Gastrocnemius medialis (tissue), 4 donors: ENCODE results near the gene CCDC138. TPM values are rescaled to one million over a fixed set of nuclear protein-coding genes. Genes with fewer than 3 reads are reported as not detected.

ENCODE experiments used
- ATAC-seq, 2 donors: fragments of 150-250 bp; one replicate each; pipeline ENCODE4 v1.9.1; 2016
- DNase-seq, 2 donors: peaks; one replicate each; pipeline ENCODE4 v3.0.0-alpha.2; 2019
- H3K27ac ChIP-seq, 4 donors: fragments of 200-600 bp; sonication (generic); 1 replicate in 1 of 4; 2 replicates in 3 of 4; pipeline ENCODE4 v1.5.1; 2016 to 2018; ENCODE audit warnings: mild to moderate bottlenecking in 2 of 4, moderate library complexity in 1 of 4
- H3K27me3 ChIP-seq, 3 donors: fragments of 200-600 bp; sonication (generic) in 2 of 3; 1 replicate in 1 of 3; 2 replicates in 2 of 3; pipeline versions ENCODE4 v1.5.1 to v1.6.0; 2016 to 2019; ENCODE audit warnings: mild to moderate bottlenecking in 1 of 3, moderate library complexity in 1 of 3
- H3K36me3 ChIP-seq, 2 donors: fragments of 200-600 bp; sonication (generic) in 1 of 2; one replicate each; pipeline ENCODE4 v1.5.1; 2017 to 2018
- H3K4me1 ChIP-seq, 2 donors: fragments of 200-600 bp; sonication (generic) in 1 of 2; one replicate each; pipeline ENCODE4 v1.5.1; 2016 to 2017; ENCODE audit warnings: mild to moderate bottlenecking in 2 of 2
- H3K4me3 ChIP-seq, 4 donors: fragments of 200-600 bp; sonication (generic) in 3 of 4; 1 replicate in 1 of 4; 2 replicates in 3 of 4; pipeline ENCODE4 v1.5.1; 2016 to 2019; ENCODE audit warnings: mild to moderate bottlenecking in 2 of 4
- H3K9me3 ChIP-seq, 3 donors: fragments of 200-600 bp; sonication (generic) in 2 of 3; 1 replicate in 1 of 3; 2 replicates in 2 of 3; pipeline ENCODE4 v1.5.1; 2016 to 2019
- POLR2A ChIP-seq, 2 donors: fragments of 450-650 bp; IDR thresholded peaks; one replicate each; pipeline ENCODE4 v1.6.1; 2017; ENCODE audit warnings: antibody characterized with exemption in 2 of 2, mild to moderate bottlenecking in 2 of 2, moderate library complexity in 2 of 2
- in situ Hi-C, 4 donors: fragments of 200-750 bp; cut with MboI; loops; one replicate each; pipeline versions ENCODE4 v1.15.0 to v1.8.0; 2017; ENCODE audit warnings: low sequenced_read_pairs in 4 of 4
- intact Hi-C: fragments of 100-400 bp; cut with DNase I; formaldehyde crosslinking; loops from one replicate; pipeline ENCODE4 v1.15.1; 2023; ENCODE audit warnings: low total_unique reads
- total RNA-seq, 4 donors: library from RNA; depleted of rRNA; stranded (reverse); fragments of >200 nt; gene quantifications; one replicate each; pipeline versions ENCODE4 v1.1.0 to v1.2.3, GENCODE V29; 2016
- TF ChIP-seq, protein P1 (sequence below), 5 experiments: fragments of 450-650 bp in 3 of 5; fragments of 200-600 bp in 2 of 5; sonication (generic) in 2 of 5; IDR thresholded peaks in 4 of 5; conservative IDR thresholded peaks in 1 of 5; 1 replicate in 4 of 5; 2 replicates in 1 of 5; pipeline ENCODE4 v1.5.1; 2016 to 2019; ENCODE audit warnings: antibody characterized with exemption in 5 of 5, mild to moderate bottlenecking in 3 of 5, moderate library complexity in 3 of 5

The CCDC138 gene
- total RNA-seq, 4 donors from 2014 or later, result 0.52 to 2.8 (median 1.2) TPM

DNA sequence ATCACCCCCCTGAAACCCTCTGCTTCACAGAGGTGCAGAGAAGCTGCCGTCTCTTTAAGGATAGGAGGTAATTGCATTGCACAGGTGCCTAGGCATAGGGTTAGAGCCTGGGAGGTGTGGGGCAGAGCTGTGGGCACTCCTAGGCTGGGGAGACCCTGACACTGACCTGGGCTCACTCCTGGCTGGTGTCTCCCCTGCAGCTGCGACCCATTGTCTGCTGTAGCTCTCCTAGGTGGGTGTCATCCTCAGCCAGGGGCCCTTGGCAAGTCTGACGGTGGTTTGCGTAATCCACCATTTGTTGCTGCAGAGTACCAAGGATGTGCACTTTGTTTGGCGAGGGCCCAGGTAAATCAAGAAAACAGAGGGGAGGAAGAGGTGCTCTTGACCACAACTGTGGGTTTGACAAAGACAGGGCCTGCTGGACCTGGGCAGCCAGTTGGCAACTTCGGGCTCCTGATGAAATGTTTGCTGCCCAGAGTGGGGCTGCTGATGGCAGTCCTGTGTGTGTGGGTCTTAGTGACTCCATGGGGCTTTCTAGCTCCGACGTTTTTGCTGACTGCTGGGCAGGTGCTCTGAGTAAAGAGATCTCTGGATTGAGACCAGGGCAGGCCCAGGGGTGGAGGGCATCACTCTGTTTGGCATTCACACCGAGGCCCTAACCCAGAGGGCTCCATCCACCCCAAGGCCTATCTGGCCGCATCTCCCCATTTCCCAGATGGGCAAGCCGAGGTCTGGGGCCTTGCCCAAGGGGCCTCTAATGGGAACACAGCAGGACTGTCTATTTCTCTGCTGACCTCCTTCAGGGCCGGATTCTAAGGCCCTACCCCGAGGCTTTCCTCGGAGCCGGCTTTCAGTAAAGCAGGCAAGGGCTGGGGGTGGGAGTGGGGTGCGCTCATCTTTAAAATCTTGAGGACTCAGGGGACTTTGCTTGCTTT, 134.8 kb downstream of the CCDC138 start:
- in situ Hi-C loops, result no loop called here
- H3K9me3 ChIP-seq, result no peaks in the 10 kb centered on the region
- no peaks in the 10 kb centered on the region for H3K4me1 ChIP-seq
- H3K36me3 ChIP-seq, result no peaks in the 10 kb centered on the region
- ATAC-seq (no peak), DNase-seq (no peak)
- H3K4me3 ChIP-seq, result no peak overlapping the region
- H3K27ac ChIP-seq, result no peak overlapping the region
- H3K27me3 ChIP-seq, result no peaks in the 10 kb centered on the region
- intact Hi-C loops, result no loop called here
- TF ChIP-seq POLR2A (IDR thresholded peaks at IDR 0.05), result no peak
- TF ChIP-seq, protein P1, sequence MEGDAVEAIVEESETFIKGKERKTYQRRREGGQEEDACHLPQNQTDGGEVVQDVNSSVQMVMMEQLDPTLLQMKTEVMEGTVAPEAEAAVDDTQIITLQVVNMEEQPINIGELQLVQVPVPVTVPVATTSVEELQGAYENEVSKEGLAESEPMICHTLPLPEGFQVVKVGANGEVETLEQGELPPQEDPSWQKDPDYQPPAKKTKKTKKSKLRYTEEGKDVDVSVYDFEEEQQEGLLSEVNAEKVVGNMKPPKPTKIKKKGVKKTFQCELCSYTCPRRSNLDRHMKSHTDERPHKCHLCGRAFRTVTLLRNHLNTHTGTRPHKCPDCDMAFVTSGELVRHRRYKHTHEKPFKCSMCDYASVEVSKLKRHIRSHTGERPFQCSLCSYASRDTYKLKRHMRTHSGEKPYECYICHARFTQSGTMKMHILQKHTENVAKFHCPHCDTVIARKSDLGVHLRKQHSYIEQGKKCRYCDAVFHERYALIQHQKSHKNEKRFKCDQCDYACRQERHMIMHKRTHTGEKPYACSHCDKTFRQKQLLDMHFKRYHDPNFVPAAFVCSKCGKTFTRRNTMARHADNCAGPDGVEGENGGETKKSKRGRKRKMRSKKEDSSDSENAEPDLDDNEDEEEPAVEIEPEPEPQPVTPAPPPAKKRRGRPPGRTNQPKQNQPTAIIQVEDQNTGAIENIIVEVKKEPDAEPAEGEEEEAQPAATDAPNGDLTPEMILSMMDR (IDR thresholded peaks at IDR 0.05 in 4 of 5, conservative IDR thresholded peaks at IDR 0.05 in 1 of 5), result no peak

DNA sequence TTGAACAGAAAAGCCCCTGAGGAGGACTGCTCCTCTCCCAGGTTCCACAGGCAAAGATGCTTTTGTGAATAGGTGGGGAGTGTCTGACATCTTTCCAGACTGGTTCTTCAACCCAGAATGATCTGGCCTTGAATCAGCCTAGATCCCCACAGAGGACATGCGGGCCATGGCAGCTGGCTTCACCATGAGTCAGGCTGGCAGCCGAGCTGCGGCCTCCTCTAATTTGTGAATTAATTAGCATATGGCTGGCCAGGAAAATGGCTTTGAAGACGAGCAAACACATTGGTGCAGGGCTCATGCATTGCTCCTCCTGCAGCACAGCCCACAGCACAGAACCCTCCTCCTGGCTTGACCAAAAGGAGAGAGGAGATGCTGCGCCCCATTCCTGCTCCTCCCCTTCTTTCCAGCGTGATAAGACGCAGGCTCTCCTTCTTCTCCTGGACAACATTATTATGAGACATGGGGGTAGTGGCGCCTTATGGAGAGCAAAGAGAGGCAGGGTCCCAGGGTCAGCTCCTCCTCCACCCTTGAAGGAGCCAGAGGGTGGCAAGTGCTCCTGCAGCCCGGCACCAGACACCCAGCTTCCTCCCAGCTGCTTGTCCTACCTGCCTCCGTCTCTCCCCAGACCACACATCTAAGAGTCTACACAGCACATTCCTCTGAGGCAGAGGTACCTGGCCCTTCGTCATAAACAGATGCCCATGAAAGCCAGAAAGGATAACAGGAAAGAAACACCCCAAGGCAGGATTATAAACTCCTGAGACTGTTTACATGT, 135.8 kb downstream of the CCDC138 start:
- H3K27ac ChIP-seq, result no peak overlapping the region
- intact Hi-C loops (no loop called here), in situ Hi-C loops (no loop called here)
- ATAC-seq (no peak), DNase-seq (no peak)
- no peak for TF ChIP-seq POLR2A (IDR thresholded peaks at IDR 0.05)
- TF ChIP-seq, protein P1 (IDR thresholded peaks at IDR 0.05 in 4 of 5, conservative IDR thresholded peaks at IDR 0.05 in 1 of 5), result no peak
- H3K36me3 ChIP-seq, result no peaks in the 10 kb centered on the region
- no peaks in the 10 kb centered on the region for H3K4me1 ChIP-seq
- H3K27me3 ChIP-seq, result no peaks in the 10 kb centered on the region
- H3K9me3 ChIP-seq, result no peaks in the 10 kb centered on the region
- H3K4me3 ChIP-seq, result no peak overlapping the region

DNA sequence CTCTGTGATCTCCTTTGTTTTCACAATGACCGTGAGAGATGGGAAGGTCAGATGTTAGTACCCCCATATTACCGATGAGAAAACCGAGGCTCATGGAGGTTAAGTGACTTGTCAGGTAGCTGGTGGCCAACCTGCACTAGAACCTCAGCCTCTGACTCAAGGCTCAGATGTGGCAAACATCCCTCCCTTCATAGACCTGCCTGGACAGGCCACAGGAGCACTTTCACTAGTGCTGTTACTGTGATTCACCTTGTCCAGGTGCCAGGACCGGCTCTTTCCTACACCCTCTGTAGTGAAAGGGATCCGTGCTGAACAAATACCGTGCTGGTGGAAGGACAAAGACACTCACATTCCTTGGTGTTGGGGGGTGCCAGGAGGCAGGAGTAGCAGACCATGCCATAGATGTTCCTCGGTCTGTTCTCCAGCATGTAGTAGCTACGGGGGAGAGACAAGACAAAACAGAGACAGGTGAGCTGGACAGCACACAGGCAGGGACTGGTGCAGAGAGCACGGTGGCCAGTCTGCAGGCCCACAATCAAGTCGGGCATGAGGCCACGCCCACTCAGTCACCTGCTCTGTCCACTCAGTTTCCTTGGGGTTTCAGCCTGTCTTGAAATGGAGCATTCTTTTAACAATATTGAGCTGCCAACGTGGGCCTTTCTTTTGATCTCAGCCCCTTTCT, 136.6 kb downstream of the CCDC138 start:
- H3K4me1 ChIP-seq, result no peaks in the 10 kb centered on the region
- H3K27me3 ChIP-seq, result no peaks in the 10 kb centered on the region
- H3K9me3 ChIP-seq, result no peaks in the 10 kb centered on the region
- H3K27ac ChIP-seq, result no peak overlapping the region
- in situ Hi-C loops, result no loop called here
- no peak overlapping the region for H3K4me3 ChIP-seq
- intact Hi-C loops, result no loop called here
- no peaks in the 10 kb centered on the region for H3K36me3 ChIP-seq
- ATAC-seq (no peak), DNase-seq (no peak)
- TF ChIP-seq, protein P1 (IDR thresholded peaks at IDR 0.05 in 4 of 5, conservative IDR thresholded peaks at IDR 0.05 in 1 of 5), result no peak
- no peak for TF ChIP-seq POLR2A (IDR thresholded peaks at IDR 0.05)

DNA sequence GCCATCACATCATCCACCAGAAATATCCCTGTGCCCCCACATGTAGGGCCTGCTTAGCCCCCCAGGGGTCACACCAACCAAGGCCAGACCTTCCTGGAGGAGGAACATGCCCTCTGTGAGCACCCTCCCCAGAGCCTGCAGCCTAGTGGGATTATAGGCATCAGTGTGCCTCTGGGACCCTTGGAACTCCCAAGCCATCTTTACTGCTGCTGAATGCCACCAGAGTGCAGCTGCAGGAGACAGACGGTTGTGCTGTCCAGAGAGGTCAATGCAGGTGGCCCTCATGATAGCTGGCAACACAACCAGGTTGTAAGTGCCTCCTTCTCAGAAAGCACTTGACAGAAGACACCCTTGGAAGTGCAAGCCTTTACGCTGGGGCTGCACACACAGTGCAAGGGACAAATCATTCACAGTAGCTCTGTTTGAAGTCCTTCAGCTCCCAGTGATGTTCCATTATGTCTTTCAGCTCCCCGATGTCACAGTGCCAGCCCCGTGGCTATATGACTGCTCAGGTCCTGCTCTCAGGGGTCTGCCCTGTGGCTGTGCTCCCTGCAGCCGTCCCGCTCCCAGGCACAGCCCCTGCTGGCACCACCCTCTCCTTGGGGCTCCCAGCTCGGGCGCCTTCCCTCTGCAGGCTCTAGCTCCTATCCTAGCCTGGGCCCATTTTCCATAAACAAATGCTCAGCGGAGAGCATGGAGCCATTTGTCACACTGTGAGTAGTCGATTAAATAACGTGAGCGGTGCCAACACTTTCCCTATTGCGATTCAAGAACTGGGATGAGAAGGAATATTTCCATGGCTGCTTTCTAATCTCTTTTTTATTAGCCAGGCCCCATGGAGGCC, 137.4 kb downstream of the CCDC138 start:
- ATAC-seq, result no peak
- no peaks in the 10 kb centered on the region for H3K27me3 ChIP-seq
- TF ChIP-seq, protein P1 (IDR thresholded peaks at IDR 0.05 in 4 of 5, conservative IDR thresholded peaks at IDR 0.05 in 1 of 5), result no peak
- no peak for TF ChIP-seq POLR2A (IDR thresholded peaks at IDR 0.05)
- H3K4me3 ChIP-seq, result no peak overlapping the region
- in situ Hi-C loops (no loop called here), intact Hi-C loops (no loop called here)
- H3K27ac ChIP-seq, result no peak overlapping the region
- H3K4me1 ChIP-seq, result no peaks in the 10 kb centered on the region
- H3K36me3 ChIP-seq, result no peaks in the 10 kb centered on the region
- no peak for DNase-seq
- no peaks in the 10 kb centered on the region for H3K9me3 ChIP-seq
